Mesothelial cell of epicardium (in vitro differentiated cells): ENCODE results near the gene ATP9A. TPM values are rescaled to one million over a fixed set of nuclear protein-coding genes. Genes with fewer than 3 reads are reported as not detected.

Experiments
- DNase-seq, 2 experiments: peaks; one replicate each; pipeline ENCODE4 v3.0.0; 2021; ENCODE audit warnings: low spot score in 2 of 2; ENCODE audit not compliant: unreplicated experiment in 2 of 2
- H3K27ac Mint-ChIP-seq: 2 replicates; pipeline ENCODE4 v1.8.0; 2021; ENCODE audit warnings: mixed read lengths
- H3K27me3 Mint-ChIP-seq: 2 replicates; pipeline ENCODE4 v1.8.0; 2021; ENCODE audit warnings: low read depth, mixed read lengths
- H3K36me3 Mint-ChIP-seq: 2 replicates; pipeline ENCODE4 v1.8.0; 2021; ENCODE audit warnings: mixed read lengths
- H3K4me1 Mint-ChIP-seq: 2 replicates; pipeline ENCODE4 v1.8.0; 2021; ENCODE audit warnings: mixed read lengths
- H3K4me3 Mint-ChIP-seq: 2 replicates; pipeline ENCODE4 v1.8.0; 2021; ENCODE audit warnings: mild to moderate bottlenecking, moderate library complexity, mixed read lengths
- H3K9me3 Mint-ChIP-seq: 2 replicates; pipeline ENCODE4 v1.8.0; 2021; ENCODE audit warnings: mixed read lengths
- CTCF ChIP-seq: fragments of 200-600 bp; sonication (generic); IDR thresholded peaks from one replicate; pipeline ENCODE4 v1.5.0; 2021; ENCODE audit warnings: antibody characterized with exemption; ENCODE audit not compliant: unreplicated experiment
- total RNA-seq: library from RNA; stranded (reverse); gene quantifications from 3 replicates; pipeline ENCODE4 v1.2.1, GENCODE V29; 2021

Gene ATP9A
- total RNA-seq, 1 donor from 2014 or later, result 80.0 TPM

GRCh38 chr20:51591871-51592270 lies 176.3 kb downstream of the ATP9A start:
- Mint-ChIP-seq H3K4me3 (no peak overlapping the region), H3K4me1 (peaks cover 22% of the 10 kb centered on the region)
- TF ChIP-seq CTCF, result no peak

GRCh38 chr20:51588762-51589161 lies 179.4 kb downstream of the ATP9A start:
- Mint-ChIP-seq H3K4me1 (peaks cover 3% of the 10 kb centered on the region), H3K27me3 (no peaks in the 10 kb centered on the region), H3K4me3 (no peak overlapping the region), H3K9me3 (no peaks in the 10 kb centered on the region), H3K36me3 (no peaks in the 10 kb centered on the region), H3K27ac (no peak overlapping the region)
- DNase-seq, result no peak
- TF ChIP-seq CTCF, result no peak

More at GRCh38 chr20:51591871-51592270, 176.3 kb downstream of the ATP9A start:
- no peaks in the 10 kb centered on the region for H3K27me3 Mint-ChIP-seq
- no peaks in the 10 kb centered on the region for H3K36me3 Mint-ChIP-seq
- no peaks in the 10 kb centered on the region for H3K9me3 Mint-ChIP-seq
- no peak for DNase-seq
- no peak overlapping the region for H3K27ac Mint-ChIP-seq

- no peak overlapping the region for H3K27ac Mint-ChIP-seq
- H3K4me1 Mint-ChIP-seq, result no peaks in the 10 kb centered on the region
- no peaks in the 10 kb centered on the region for H3K9me3 Mint-ChIP-seq
- no peaks in the 10 kb centered on the region for H3K27me3 Mint-ChIP-seq
- no peak overlapping the region for H3K4me3 Mint-ChIP-seq
- no peak for DNase-seq
- no peaks in the 10 kb centered on the region for H3K36me3 Mint-ChIP-seq
- no peak for TF ChIP-seq CTCF
Measured at GRCh38 chr20:51587145-51587544, 181.0 kb downstream of the ATP9A start.

- Mint-ChIP-seq H3K27ac (no peak overlapping the region), H3K27me3 (no peaks in the 10 kb centered on the region), H3K4me3 (no peak overlapping the region), H3K36me3 (no peaks in the 10 kb centered on the region), H3K9me3 (no peaks in the 10 kb centered on the region), H3K4me1 (no peaks in the 10 kb centered on the region)
- no peak for DNase-seq
- no peak for TF ChIP-seq CTCF
Measured at GRCh38 chr20:51586005-51586440, 182.2 kb downstream of the ATP9A start.

- no peak for TF ChIP-seq CTCF
- H3K27me3 Mint-ChIP-seq, result no peaks in the 10 kb centered on the region
- no peaks in the 10 kb centered on the region for H3K36me3 Mint-ChIP-seq
- H3K4me3 Mint-ChIP-seq, result no peak overlapping the region
- DNase-seq, result no peak
- no peaks in the 10 kb centered on the region for H3K9me3 Mint-ChIP-seq
- H3K27ac Mint-ChIP-seq, result no peak overlapping the region
- H3K4me1 Mint-ChIP-seq, result no peaks in the 10 kb centered on the region
Measured at GRCh38 chr20:51585148-51585547, 183.0 kb downstream of the ATP9A start.

- Mint-ChIP-seq H3K27ac (no peak overlapping the region), H3K27me3 (no peaks in the 10 kb centered on the region), H3K4me1 (no peaks in the 10 kb centered on the region), H3K36me3 (no peaks in the 10 kb centered on the region), H3K9me3 (no peaks in the 10 kb centered on the region), H3K4me3 (no peak overlapping the region)
- no peak for DNase-seq
- no peak for TF ChIP-seq CTCF
Measured at GRCh38 chr20:51584737-51585136, 183.5 kb downstream of the ATP9A start.
